GM20000 (cell line): ENCODE measurements around the gene CAPZB.

ENCODE experiments used
- DNase-seq: peaks from one replicate; pipeline ENCODE4 v3.0.0; 2012; ENCODE audit warnings: low spot score
- CTCF ChIP-seq: IDR thresholded peaks from 2 replicates; pipeline ENCODE4 v1.5.1; 2012; ENCODE audit warnings: mild to moderate bottlenecking, control low read depth; ENCODE audit errors: extremely low read depth, missing control alignments

Gene CAPZB

GRCh38 chr1:19483261-19483660, 2.1 kb downstream of the CAPZB start:
- TF ChIP-seq CTCF, result no peak
- DNase-seq, result peak; percentile 47

GRCh38 chr1:19481826-19482398, 3.4 kb downstream of the CAPZB start:
- DNase-seq, result no peak
- TF ChIP-seq CTCF, result no peak

- no peak for DNase-seq
- no peak for TF ChIP-seq CTCF
Measured at GRCh38 chr1:19480282-19480681, 5.1 kb downstream of the CAPZB start.

GRCh38 chr1:19479351-19480120, 5.8 kb downstream of the CAPZB start:
- DNase-seq, result no peak
- no peak for TF ChIP-seq CTCF

GRCh38 chr1:19478322-19478721, 7.0 kb downstream of the CAPZB start:
- DNase-seq, result no peak
- TF ChIP-seq CTCF, result no peak

- DNase-seq, result peak; percentile 59
- TF ChIP-seq CTCF, result no peak
Measured at GRCh38 chr1:19477284-19478249, 7.8 kb downstream of the CAPZB start.
